Activated T-cell treated with anti-CD3 and anti-CD28 coated beads, Interleukin-2, amount 50 U/mL, for 24 hours (primary cell): ENCODE results near the gene KRT23.

Source experiments
- DNase-seq: peaks from one replicate; pipeline ENCODE4 v3.0.0-alpha.2; 2020
- H3K27ac Mint-ChIP-seq: 2 replicates; pipeline ENCODE4 v1.8.0; 2020; ENCODE audit warnings: mild to moderate bottlenecking, mixed read lengths
- H3K27me3 Mint-ChIP-seq: 2 replicates; pipeline ENCODE4 v1.8.0; 2020; ENCODE audit warnings: mixed read lengths
- H3K36me3 Mint-ChIP-seq: 2 replicates; pipeline ENCODE4 v1.8.0; 2020; ENCODE audit warnings: low read depth, mixed read lengths
- H3K4me1 Mint-ChIP-seq: 2 replicates; pipeline ENCODE4 v1.8.0; 2020; ENCODE audit warnings: low read depth, mixed read lengths
- H3K4me3 Mint-ChIP-seq: 2 replicates; pipeline ENCODE4 v1.8.0; 2020; ENCODE audit warnings: mild to moderate bottlenecking, moderate library complexity, mixed read lengths
- H3K9me3 Mint-ChIP-seq: 2 replicates; pipeline ENCODE4 v1.8.0; 2020; ENCODE audit warnings: mixed read lengths

KRT23 gene

DNA sequence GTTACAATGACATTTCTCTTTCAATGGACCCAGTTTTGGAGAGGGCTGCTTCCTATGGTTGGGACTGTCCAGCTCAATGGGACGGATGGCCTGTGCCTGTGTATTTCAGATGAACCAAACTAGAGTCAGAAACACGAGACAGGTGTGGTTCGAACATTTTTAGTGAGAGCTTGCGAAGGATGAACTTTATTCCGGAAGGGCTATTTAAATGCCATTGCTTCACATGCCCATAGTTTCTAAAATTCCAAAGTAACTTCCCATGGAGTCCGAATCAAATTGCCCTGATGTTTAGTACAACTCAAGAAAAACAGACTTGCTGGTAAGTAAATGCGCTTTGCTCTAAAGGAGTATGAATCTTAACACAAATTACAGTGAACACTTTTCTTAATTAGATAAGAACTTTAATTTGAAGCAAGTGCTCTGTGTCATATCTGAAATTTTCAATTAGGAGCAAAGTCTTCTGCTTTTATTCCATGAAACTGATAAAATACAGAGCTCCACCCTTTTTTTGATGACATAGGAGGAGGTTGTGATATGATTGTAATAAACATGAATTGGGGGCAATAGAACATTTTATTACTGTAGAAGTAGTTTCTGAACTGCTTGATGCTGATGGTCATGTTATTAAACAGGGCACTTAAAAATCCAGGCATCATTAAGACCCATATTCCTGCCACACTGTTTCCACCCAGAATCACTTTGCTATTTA is 53.7 kb downstream of the KRT23 start:
- H3K36me3 Mint-ChIP-seq: no peaks in the 10 kb centered on the region
- H3K4me1 Mint-ChIP-seq: no peaks in the 10 kb centered on the region

DNA sequence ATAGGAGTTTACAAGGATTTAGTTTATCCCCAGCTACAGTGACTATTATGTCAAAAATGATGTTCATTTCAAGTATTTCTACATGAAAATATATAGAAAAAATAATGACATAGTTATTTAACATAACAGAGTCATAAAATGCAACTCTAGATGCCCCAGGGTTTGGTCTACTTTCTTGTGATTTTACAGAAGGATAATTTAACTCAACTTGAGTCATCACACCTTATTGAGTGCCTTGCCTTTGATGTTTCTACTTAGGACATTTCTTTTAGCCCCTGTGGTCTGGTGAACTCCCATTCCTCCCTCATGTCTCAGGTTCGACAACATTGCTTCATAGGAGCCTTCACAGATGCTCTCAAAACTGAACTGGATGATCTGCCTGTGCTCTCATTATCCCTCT is 54.4 kb downstream of the KRT23 start:
- H3K27ac Mint-ChIP-seq: no peak overlapping the region
- peaks cover 24% of the 10 kb centered on the region for H3K27me3 Mint-ChIP-seq

More for the DNA sequence above, 53.7 kb downstream of the KRT23 start:
- Mint-ChIP-seq H3K4me3 (no peak overlapping the region), H3K27ac (no peak overlapping the region), H3K27me3 (peaks cover 31% of the 10 kb centered on the region), H3K9me3 (no peaks in the 10 kb centered on the region)
- DNase-seq: no peak

DNA sequence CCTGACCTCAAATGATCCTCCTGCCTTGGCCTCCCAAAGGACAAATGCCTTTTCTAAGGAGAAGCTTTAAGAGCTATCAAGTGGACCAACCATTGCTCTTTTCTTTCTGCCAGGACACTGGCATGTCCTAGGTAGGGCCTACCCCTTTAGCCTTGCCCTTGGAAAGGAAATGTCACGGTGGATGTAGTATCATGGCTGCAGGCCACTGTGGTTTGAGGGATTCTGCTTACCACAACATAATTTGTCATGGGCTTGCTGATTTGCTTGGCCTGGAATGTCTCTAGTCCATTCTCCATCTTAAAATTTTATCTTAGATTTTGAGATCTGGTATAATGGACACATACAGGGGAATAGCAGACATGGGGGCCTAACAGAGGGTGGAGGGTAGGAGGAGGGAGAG is 58.4 kb downstream of the KRT23 start:
- H3K4me1 Mint-ChIP-seq: no peaks in the 10 kb centered on the region
- no peak overlapping the region for H3K27ac Mint-ChIP-seq
- H3K36me3 Mint-ChIP-seq: no peaks in the 10 kb centered on the region
- H3K4me3 Mint-ChIP-seq: no peak overlapping the region
- H3K27me3 Mint-ChIP-seq: peaks cover 6% of the 10 kb centered on the region
- no peaks in the 10 kb centered on the region for H3K9me3 Mint-ChIP-seq
- DNase-seq: no peak

More for the DNA sequence above, 54.4 kb downstream of the KRT23 start:
- H3K9me3 Mint-ChIP-seq: no peaks in the 10 kb centered on the region
- no peak for DNase-seq
- H3K4me1 Mint-ChIP-seq: no peaks in the 10 kb centered on the region
- H3K4me3 Mint-ChIP-seq: no peak overlapping the region
- H3K36me3 Mint-ChIP-seq: no peaks in the 10 kb centered on the region

DNA sequence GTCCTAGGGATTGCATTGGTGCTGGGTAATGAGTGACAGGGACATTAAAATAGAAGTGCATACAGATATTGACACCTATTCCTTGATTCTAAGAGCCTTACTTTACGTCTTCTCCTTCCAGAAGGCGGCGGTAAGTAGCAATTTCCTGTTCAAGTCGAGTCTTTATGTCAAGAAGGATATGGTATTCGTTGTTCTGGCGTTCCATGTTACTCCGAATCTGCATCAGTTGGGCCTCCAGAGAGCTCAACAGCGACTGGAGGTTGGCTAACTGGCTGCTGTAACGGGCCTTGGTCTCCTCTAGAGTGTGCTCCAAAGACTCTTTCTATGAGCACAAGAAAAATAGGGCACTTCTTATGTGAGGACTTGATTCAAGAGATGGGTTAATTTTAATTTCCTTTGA is 59.4 kb downstream of the KRT23 start:
- H3K4me3 Mint-ChIP-seq: no peak overlapping the region
- H3K27me3 Mint-ChIP-seq: peaks cover under 1% of the 10 kb centered on the region
- no peaks in the 10 kb centered on the region for H3K9me3 Mint-ChIP-seq
- DNase-seq: no peak
- H3K27ac Mint-ChIP-seq: no peak overlapping the region
- no peaks in the 10 kb centered on the region for H3K36me3 Mint-ChIP-seq
- no peaks in the 10 kb centered on the region for H3K4me1 Mint-ChIP-seq

DNA sequence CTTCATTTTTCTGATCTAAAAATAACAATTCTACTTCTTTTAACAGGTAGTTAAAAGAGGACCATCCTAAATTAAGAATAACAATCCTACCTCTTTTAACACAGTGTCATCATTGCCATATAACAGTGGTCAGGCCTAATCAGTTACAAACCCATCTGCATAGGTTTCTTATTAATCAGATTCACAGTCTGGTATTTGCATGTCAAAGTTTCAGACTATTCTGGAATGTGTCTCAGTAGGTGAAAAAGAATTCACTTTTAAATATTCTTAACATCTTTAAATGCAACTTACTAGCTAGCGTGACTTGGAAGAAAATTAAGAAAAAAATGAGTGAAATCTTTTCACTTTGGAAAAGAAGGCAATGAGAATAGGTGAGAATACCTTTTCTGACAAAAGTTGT is 63.6 kb downstream of the KRT23 start:
- H3K4me1 Mint-ChIP-seq: no peaks in the 10 kb centered on the region
- H3K4me3 Mint-ChIP-seq: no peak overlapping the region
- no peaks in the 10 kb centered on the region for H3K36me3 Mint-ChIP-seq
- no peak for DNase-seq
- H3K9me3 Mint-ChIP-seq: no peaks in the 10 kb centered on the region
- no peak overlapping the region for H3K27ac Mint-ChIP-seq
- H3K27me3 Mint-ChIP-seq: peaks cover 19% of the 10 kb centered on the region

DNA sequence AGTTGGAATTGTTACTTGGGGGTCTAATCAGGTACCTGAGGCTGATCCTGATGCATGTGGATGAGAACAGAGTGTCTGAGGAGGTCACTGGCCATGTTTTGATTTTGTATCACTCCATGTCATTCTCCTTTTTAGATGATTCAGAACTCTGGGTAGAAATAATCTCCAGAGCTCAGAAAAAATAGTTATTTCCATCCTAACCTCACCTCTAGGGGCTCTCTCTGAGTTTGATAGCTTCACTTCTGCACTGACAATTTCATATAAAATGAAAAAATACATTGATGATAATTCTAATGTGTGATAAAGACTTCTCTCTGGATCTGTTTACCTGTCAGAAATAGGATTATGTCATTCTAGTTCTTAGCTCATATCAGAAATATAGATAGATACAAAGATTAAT is 64.2 kb downstream of the KRT23 start:
- Mint-ChIP-seq H3K27ac (no peak overlapping the region), H3K27me3 (peaks cover 19% of the 10 kb centered on the region), H3K4me3 (no peak overlapping the region), H3K36me3 (no peaks in the 10 kb centered on the region), H3K9me3 (no peaks in the 10 kb centered on the region), H3K4me1 (no peaks in the 10 kb centered on the region)
- DNase-seq: no peak
